HUES64 (cell line): ENCODE results near the gene FSTL1.
"Not testable (repeated sequence)": the region's sequence is repeated elsewhere in the genome, so short reads cannot be mapped to it uniquely, and the experiment has no call there.

ENCODE experiments used
- H3K27ac ChIP-seq: 2 replicates; pipeline ENCODE4 v1.7.0; 2013; ENCODE audit warnings: low read depth, low read length, inconsistent platforms
- H3K27me3 ChIP-seq: 2 replicates; pipeline ENCODE4 v1.6.1; 2013; ENCODE audit warnings: mild to moderate bottlenecking, low read length; ENCODE audit not compliant: insufficient read depth
- H3K36me3 ChIP-seq: 2 replicates; pipeline ENCODE4 v1.6.1; 2013; ENCODE audit warnings: mild to moderate bottlenecking, low read length; ENCODE audit not compliant: insufficient read depth
- H3K4me1 ChIP-seq: 2 replicates; pipeline ENCODE4 v1.6.1; 2013; ENCODE audit warnings: mild to moderate bottlenecking, low read length, moderate library complexity; ENCODE audit not compliant: insufficient read depth
- H3K4me3 ChIP-seq: 2 replicates; pipeline ENCODE4 v1.5.1; 2013; ENCODE audit warnings: mild to moderate bottlenecking, low read length, moderate library complexity
- H3K9ac ChIP-seq: 2 replicates; pipeline ENCODE4 v1.6.1; 2013; ENCODE audit warnings: mild to moderate bottlenecking, low read depth, low read length
- H3K9me3 ChIP-seq: 2 replicates; pipeline ENCODE4 v1.6.1; 2013; ENCODE audit warnings: low read depth, low read length; ENCODE audit not compliant: insufficient read depth
- WGBS: fragments of 150-250, 120-280 bp; methylation state at CpG from one replicate; pipeline ENCODE4 v1.1.7; 2013; ENCODE audit warnings: missing lambda C conversion rate; 5-methylcytosine and 5-hydroxymethylcytosine counted together

The FSTL1 gene

GRCh38 chr3:120393761-120394160 lies 57.0 kb downstream of the FSTL1 start:
- Histone ChIP-seq H3K36me3 (peaks cover 47% of the 10 kb centered on the region), H3K4me3 (no peak overlapping the region), H3K9ac (no peak overlapping the region), H3K27ac (no peak overlapping the region), H3K4me1 (no peaks in the 10 kb centered on the region), H3K27me3 (no peaks in the 10 kb centered on the region), H3K9me3 (no peaks in the 10 kb centered on the region)
- WGBS = 91% methylated on average over 2 of the region's 2 CpGs

GRCh38 chr3:120393243-120393642 lies 57.5 kb downstream of the FSTL1 start:
- Histone ChIP-seq H3K9me3 (no peaks in the 10 kb centered on the region), H3K27ac (no peak overlapping the region), H3K9ac (no peak overlapping the region), H3K36me3 (peaks cover 42% of the 10 kb centered on the region), H3K27me3 (no peaks in the 10 kb centered on the region), H3K4me3 (no peak overlapping the region), H3K4me1 (no peaks in the 10 kb centered on the region)
- 93% methylated on average over 2 of the region's 4 CpGs for WGBS

- no peak overlapping the region for H3K9ac ChIP-seq
- 87% methylated on average over 2 of the region's 2 CpGs for WGBS
- no peaks in the 10 kb centered on the region for H3K27me3 ChIP-seq
- H3K4me1 ChIP-seq = no peaks in the 10 kb centered on the region
- no peak overlapping the region for H3K27ac ChIP-seq
- no peaks in the 10 kb centered on the region for H3K36me3 ChIP-seq
- no peak overlapping the region for H3K4me3 ChIP-seq
- 0 out of 2 replicates have a peak, but pooled peaks cover 5% of the 10 kb centered on the region for H3K9me3 ChIP-seq
Observed at GRCh38 chr3:120382941-120383447, 67.8 kb downstream of the FSTL1 start.

DNA sequence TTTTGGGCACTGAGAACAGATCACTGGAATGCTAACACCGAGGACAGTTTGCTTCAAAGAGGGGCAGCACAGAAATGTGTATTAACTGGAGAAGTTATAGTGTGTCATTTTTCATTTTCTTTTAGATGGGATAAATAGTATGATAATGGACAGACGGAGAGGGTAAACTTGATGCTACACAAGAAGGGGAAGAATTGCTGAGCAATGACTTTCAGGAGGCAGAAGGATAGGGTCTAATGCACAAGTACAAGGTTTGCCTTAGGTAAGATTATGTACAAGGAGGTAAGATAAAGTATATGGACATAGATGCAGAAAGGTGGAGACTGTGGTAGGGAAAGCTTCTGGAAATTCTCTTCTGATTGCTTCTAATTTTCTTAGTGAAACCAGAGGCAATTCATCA lies 69.3 kb downstream of the FSTL1 start:
- WGBS = 90% methylated on average over 2 of the region's 2 CpGs
- no peaks in the 10 kb centered on the region for H3K27me3 ChIP-seq
- no peak overlapping the region for H3K27ac ChIP-seq
- H3K36me3 ChIP-seq = no peaks in the 10 kb centered on the region
- no peaks in the 10 kb centered on the region for H3K4me1 ChIP-seq
- no peak overlapping the region for H3K4me3 ChIP-seq
- H3K9ac ChIP-seq = no peak overlapping the region
- 0 out of 2 replicates have a peak, but pooled peaks cover 5% of the 10 kb centered on the region for H3K9me3 ChIP-seq

GRCh38 chr3:120377948-120378347 lies 72.8 kb downstream of the FSTL1 start:
- H3K4me3 ChIP-seq, H3K4me1 ChIP-seq, H3K27ac ChIP-seq, H3K27me3 ChIP-seq, H3K9ac ChIP-seq, H3K9me3 ChIP-seq, H3K36me3 ChIP-seq: not testable (repeated sequence)
- WGBS = 32% methylated on average over 4 of the region's 12 CpGs

GRCh38 chr3:120370463-120370862 lies 80.3 kb downstream of the FSTL1 start:
- no peak overlapping the region for H3K4me3 ChIP-seq

GRCh38 chr3:120369037-120369467 lies 81.7 kb downstream of the FSTL1 start:
- no peaks in the 10 kb centered on the region for H3K4me1 ChIP-seq
- H3K4me3 ChIP-seq = no peak overlapping the region
- no peaks in the 10 kb centered on the region for H3K27me3 ChIP-seq
- no peaks in the 10 kb centered on the region for H3K36me3 ChIP-seq
- H3K9ac ChIP-seq = no peak overlapping the region
- WGBS = 91% methylated on average over 1 of the region's 2 CpGs
- H3K27ac ChIP-seq = no peak overlapping the region
- H3K9me3 ChIP-seq = no peaks in the 10 kb centered on the region

More at GRCh38 chr3:120370463-120370862, 80.3 kb downstream of the FSTL1 start:
- no peaks in the 10 kb centered on the region for H3K27me3 ChIP-seq
- no peaks in the 10 kb centered on the region for H3K36me3 ChIP-seq
- H3K27ac ChIP-seq = no peak overlapping the region
- no peaks in the 10 kb centered on the region for H3K9me3 ChIP-seq
- no peaks in the 10 kb centered on the region for H3K4me1 ChIP-seq
- H3K9ac ChIP-seq = no peak overlapping the region

DNA sequence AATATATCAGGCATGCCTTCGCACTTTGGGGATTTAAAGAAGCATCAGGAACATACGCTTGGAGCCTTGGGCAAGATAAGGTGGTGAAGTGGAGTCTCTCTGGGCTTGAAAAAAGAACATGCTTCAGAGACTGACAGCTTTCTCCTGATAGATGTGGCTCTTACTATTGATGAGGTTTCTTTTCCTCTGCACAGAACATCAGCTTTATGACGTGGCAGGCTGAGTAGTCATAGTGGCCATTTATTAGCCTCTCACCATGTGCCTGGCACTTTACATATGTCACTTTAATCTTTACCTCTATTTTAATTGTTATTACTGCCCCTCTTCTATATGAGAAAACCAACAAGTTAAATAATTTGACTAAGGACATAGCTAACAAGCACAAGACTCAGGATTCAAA lies 82.6 kb downstream of the FSTL1 start:
- WGBS = 93% methylated on average over 3 of the region's 3 CpGs
- no peaks in the 10 kb centered on the region for H3K9me3 ChIP-seq

DNA sequence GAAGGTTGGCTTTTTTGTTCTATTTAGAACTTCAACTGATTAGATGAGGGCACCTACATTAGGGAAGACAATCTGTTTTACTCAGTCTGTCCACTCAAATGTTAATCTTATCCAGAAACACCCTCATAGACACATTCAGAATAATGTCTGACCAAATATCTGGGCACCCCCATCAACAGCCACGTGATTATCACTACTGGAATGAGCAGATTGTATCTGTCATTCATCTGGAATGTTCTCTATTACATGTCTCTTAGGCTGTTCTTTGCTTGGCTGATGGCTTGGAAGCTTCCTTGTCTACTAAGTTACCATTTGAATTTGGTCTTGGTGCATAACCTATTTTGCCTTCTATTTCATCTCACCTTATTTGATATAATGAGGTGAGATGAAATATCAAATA lies 86.0 kb downstream of the FSTL1 start:
- Histone ChIP-seq H3K4me1 (no peaks in the 10 kb centered on the region), H3K9ac (no peak overlapping the region), H3K27me3 (no peaks in the 10 kb centered on the region), H3K36me3 (no peaks in the 10 kb centered on the region), H3K27ac (no peak overlapping the region), H3K4me3 (no peak overlapping the region), H3K9me3 (no peaks in the 10 kb centered on the region)
- WGBS = 32% methylated on average over 1 of the region's 1 CpG

More for the DNA sequence above, 82.6 kb downstream of the FSTL1 start:
- no peak overlapping the region for H3K27ac ChIP-seq
- H3K4me3 ChIP-seq = no peak overlapping the region
- H3K9ac ChIP-seq = no peak overlapping the region
- H3K27me3 ChIP-seq = no peaks in the 10 kb centered on the region
- H3K36me3 ChIP-seq = no peaks in the 10 kb centered on the region
- H3K4me1 ChIP-seq = no peaks in the 10 kb centered on the region

DNA sequence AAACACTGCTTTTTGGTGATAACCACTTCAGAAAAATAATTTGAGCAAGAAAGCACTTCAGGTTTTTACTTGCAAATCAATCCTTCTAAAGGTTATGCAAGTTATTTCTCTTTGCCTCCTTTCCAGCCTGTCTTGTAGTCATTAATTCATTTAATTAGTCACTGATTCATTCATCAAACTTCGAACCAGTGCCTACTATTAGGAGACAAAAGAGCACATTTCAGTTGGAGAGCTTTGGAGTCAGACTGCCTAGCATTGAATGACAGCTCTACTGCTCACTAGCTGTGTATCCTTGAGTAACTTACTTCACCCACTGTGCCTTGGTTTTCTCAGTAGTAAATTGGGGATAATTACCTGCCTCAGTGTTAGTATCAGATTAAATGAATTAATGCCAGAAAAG lies 86.7 kb downstream of the FSTL1 start:
- H3K4me3 ChIP-seq = no peak overlapping the region
- H3K9me3 ChIP-seq = no peaks in the 10 kb centered on the region
- no peaks in the 10 kb centered on the region for H3K27me3 ChIP-seq
- H3K36me3 ChIP-seq = no peaks in the 10 kb centered on the region
- no peak overlapping the region for H3K27ac ChIP-seq
- WGBS = 100% methylated on average over 1 of the region's 1 CpG
- no peak overlapping the region for H3K9ac ChIP-seq
- no peaks in the 10 kb centered on the region for H3K4me1 ChIP-seq

DNA sequence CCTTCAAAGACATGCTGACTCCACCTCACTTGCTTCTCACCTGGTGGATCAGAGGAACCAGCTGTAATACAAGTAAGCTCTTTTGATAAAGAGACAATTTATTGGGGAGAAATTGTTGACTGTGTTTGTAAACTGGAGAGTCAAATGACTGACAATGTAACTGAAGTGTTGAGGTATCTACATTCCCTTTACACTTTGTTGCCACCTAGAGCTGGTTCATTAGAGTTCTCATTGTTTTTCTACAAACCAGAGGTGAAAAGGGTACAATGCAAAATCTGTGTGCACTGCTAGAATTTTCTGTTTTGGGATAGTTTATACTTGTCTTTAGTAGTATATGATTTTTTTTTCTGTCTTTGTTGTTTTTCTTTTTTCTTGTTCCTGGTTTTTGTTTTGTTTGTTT lies 93.0 kb downstream of the FSTL1 start:
- no peak overlapping the region for H3K4me3 ChIP-seq
- H3K9ac ChIP-seq = no peak overlapping the region
- H3K9me3 ChIP-seq = no peaks in the 10 kb centered on the region
- H3K27ac ChIP-seq = no peak overlapping the region
- no peaks in the 10 kb centered on the region for H3K36me3 ChIP-seq
- no peaks in the 10 kb centered on the region; the same call in 1 of the 2 replicates for H3K4me1 ChIP-seq
- peaks cover 2% of the 10 kb centered on the region; the same call in 1 of the 2 replicates for H3K27me3 ChIP-seq

- 94% methylated on average over 1 of the region's 1 CpG for WGBS
- Histone ChIP-seq H3K27ac (no peak overlapping the region), H3K4me1 (peaks cover 2% of the 10 kb centered on the region), H3K27me3 (peaks cover 3% of the 10 kb centered on the region; the same call in 1 of the 2 replicates), H3K4me3 (no peak overlapping the region), H3K36me3 (no peaks in the 10 kb centered on the region), H3K9ac (no peak overlapping the region), H3K9me3 (no peaks in the 10 kb centered on the region)
Observed at GRCh38 chr3:120355486-120355885, 95.3 kb downstream of the FSTL1 start.
